Fibroblast of mammary gland (primary cell): ENCODE results near the gene ZNF83.
"Not testable (repeated sequence)": the region's sequence is repeated elsewhere in the genome, so short reads cannot be mapped to it uniquely, and the experiment has no call there.

ENCODE experiments used
- DNase-seq: peaks from one replicate; pipeline ENCODE4 v3.0.0-alpha.2; 2010; ENCODE audit warnings: low read depth
- H3K4me3 ChIP-seq: 2 replicates; pipeline ENCODE4 v1.5.1; 2011; ENCODE audit warnings: low read depth, mild to moderate bottlenecking, low read length, moderate library complexity; ENCODE audit not compliant: control insufficient read depth
- CTCF ChIP-seq: conservative IDR thresholded peaks from 2 replicates; pipeline ENCODE4 v1.5.1; 2011; ENCODE audit warnings: low read depth, low read length, inconsistent platforms; ENCODE audit not compliant: control insufficient read depth, insufficient read depth

Gene ZNF83

GRCh38 chr19:52637718-52638585 is at the start of gene ZNF83:
ZNF83 (minus strand) TSS chr19:52638355.
- TF ChIP-seq CTCF, result no peak
- peak within 1 kb of the TSS; percentile 71 for H3K4me3 ChIP-seq
- DNase-seq, result peak; percentile 91

GRCh38 chr19:52687684-52688083 is 49.5 kb upstream of the ZNF83 start:
- no peak for DNase-seq
- H3K4me3 ChIP-seq, result no peak overlapping the region

GRCh38 chr19:52685811-52686210 is 47.7 kb upstream of the ZNF83 start:
- H3K4me3 ChIP-seq, result no peak overlapping the region
- no peak for DNase-seq
- TF ChIP-seq CTCF, result no peak

More at GRCh38 chr19:52687684-52688083, 49.5 kb upstream of the ZNF83 start:
- TF ChIP-seq CTCF, result no peak

- DNase-seq, H3K4me3 ChIP-seq: not testable (repeated sequence)
Observed at GRCh38 chr19:52681216-52681615, 43.1 kb upstream of the ZNF83 start.

- H3K4me3 ChIP-seq, result no peak overlapping the region
- DNase-seq, result no peak
- TF ChIP-seq CTCF, result no peak
Observed at GRCh38 chr19:52679598-52679997, 41.4 kb upstream of the ZNF83 start.

- DNase-seq, result not testable (repeated sequence)
Observed at GRCh38 chr19:52675239-52675638, 37.1 kb upstream of the ZNF83 start.

GRCh38 chr19:52673014-52673413 is 34.9 kb upstream of the ZNF83 start:
- no peak for DNase-seq
- TF ChIP-seq CTCF, result no peak
- H3K4me3 ChIP-seq, result no peak overlapping the region

More at GRCh38 chr19:52675239-52675638, 37.1 kb upstream of the ZNF83 start:
- not testable (repeated sequence) for H3K4me3 ChIP-seq

GRCh38 chr19:52670046-52670445 is 31.9 kb upstream of the ZNF83 start:
- TF ChIP-seq CTCF, result no peak
- H3K4me3 ChIP-seq, result no peak overlapping the region
- DNase-seq, result no peak
